Transverse colon (tissue), 4 donors: Measurements from ENCODE around the gene TMEM270. TPM values are rescaled to one million over a fixed set of nuclear protein-coding genes. Genes with fewer than 3 reads are reported as not detected.
"Not testable (repeated sequence)": the region's sequence is repeated elsewhere in the genome, so short reads cannot be mapped to it uniquely, and the experiment has no call there.

ENCODE experiments used
- DNase-seq: peaks from one replicate; pipeline ENCODE4 v3.0.0-alpha.2; 2019
- H3K27ac ChIP-seq, 4 donors: fragments of 200-600 bp; sonication (generic); 2 replicates each; pipeline ENCODE4 v1.5.1; 2016 to 2018; ENCODE audit warnings: inconsistent platforms in 4 of 4
- H3K27me3 ChIP-seq: fragments of 200-600 bp; sonication (generic); 2 replicates; pipeline ENCODE4 v1.5.1; 2017; ENCODE audit warnings: inconsistent platforms
- H3K36me3 ChIP-seq, 4 donors: fragments of 200-600 bp; sonication (generic); 2 replicates each; pipeline ENCODE4 v1.5.1; 2017 to 2019; ENCODE audit warnings: inconsistent platforms in 4 of 4
- H3K4me1 ChIP-seq, 4 donors: fragments of 200-600 bp; sonication (generic); 2 replicates each; pipeline ENCODE4 v1.5.1; 2017 to 2020; ENCODE audit warnings: inconsistent platforms in 4 of 4
- H3K4me3 ChIP-seq, 4 donors: fragments of 200-600 bp; sonication (generic); 1 replicate in 1 of 4; 2 replicates in 3 of 4; pipeline versions ENCODE4 v1.5.1 to v1.6.1; 2017 to 2019; ENCODE audit warnings: inconsistent platforms in 4 of 4
- H3K9me3 ChIP-seq, 2 donors: fragments of 200-600 bp; sonication (generic); 2 replicates each; pipeline ENCODE4 v1.5.1; 2017 to 2019; ENCODE audit warnings: inconsistent platforms in 2 of 2
- EP300 ChIP-seq: sonication (generic); formaldehyde crosslinking; IDR thresholded peaks from one replicate; pipeline ENCODE4 v1.6.1; 2017; ENCODE audit warnings: antibody characterized with exemption, low read depth
- POLR2A ChIP-seq: fragments of 450-650 bp; IDR thresholded peaks from one replicate; pipeline ENCODE4 v1.6.1; 2016; ENCODE audit warnings: antibody characterized with exemption, mild to moderate bottlenecking, moderate library complexity
- POLR2AphosphoS5 ChIP-seq, 3 donors: sonication (generic); formaldehyde crosslinking; IDR thresholded peaks; one replicate each; pipeline ENCODE4 v1.6.1; 2016; ENCODE audit warnings: antibody characterized with exemption in 3 of 3
- WGBS, 2 donors: methylation state at CpG; one replicate each; pipeline ENCODE4 v1.1.5; 2018; ENCODE audit warnings: low coverage in 1 of 2; 5-methylcytosine and 5-hydroxymethylcytosine counted together
- in situ Hi-C, 4 donors: fragments of 200-750 bp; cut with MboI; loops; one replicate each; pipeline versions ENCODE4 v1.15.0 to v1.15.1; 2017; ENCODE audit warnings: low sequenced_read_pairs in 3 of 4, low pct_ligation_motif_present in 1 of 4, low pct_unique_long_range_greater_than_20kb in 1 of 4
- intact Hi-C: fragments of 100-400 bp; cut with DNase I; formaldehyde crosslinking; loops from one replicate; pipeline ENCODE4 v1.15.1; 2023; ENCODE audit warnings: low total_unique reads
- total RNA-seq, 4 donors: library from RNA; depleted of rRNA; stranded (reverse); fragments of >200 nt; gene quantifications; one replicate each; pipeline ENCODE4 v1.1.0, GENCODE V29; 2016
- TF ChIP-seq, protein P1 (sequence below), 5 experiments: fragments of 200-600 bp in 3 of 5; fragments of 450-650 bp in 2 of 5; sonication (generic) in 3 of 5; IDR thresholded peaks; 1 replicate in 2 of 5; 2 replicates in 3 of 5; pipeline ENCODE4 v1.5.1; 2016 to 2017; ENCODE audit warnings: antibody characterized with exemption in 5 of 5, inconsistent platforms in 3 of 5, mild to moderate bottlenecking in 2 of 5, moderate library complexity in 1 of 5

TMEM270 gene
- total RNA-seq, 4 donors from 2014 or later = not detected

DNA sequence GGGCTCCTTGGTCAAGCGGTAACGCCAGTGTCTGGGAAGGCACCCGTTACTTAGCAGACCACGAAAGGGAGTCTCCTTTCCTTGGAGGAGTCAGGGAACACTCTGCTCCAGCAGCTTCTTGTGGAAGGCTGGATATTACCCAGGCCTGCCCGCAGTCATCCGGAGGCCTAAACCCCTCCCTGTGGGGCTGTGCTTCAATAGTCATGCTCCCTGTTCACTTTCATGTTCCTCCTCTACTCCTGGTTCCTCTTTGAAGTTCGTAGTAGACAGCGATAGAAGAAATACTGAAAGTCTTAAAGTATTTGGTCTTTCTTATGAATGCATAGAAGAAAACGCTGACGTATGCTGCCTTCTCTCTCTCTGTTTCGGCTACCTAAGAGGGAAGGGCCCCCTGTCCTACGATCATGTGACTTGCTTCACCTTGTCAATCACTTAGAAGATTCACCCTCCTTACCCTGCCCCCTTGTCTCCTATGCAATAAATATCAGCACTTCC lies 15.2 kb upstream of the TMEM270 start:
- H3K27me3 ChIP-seq, H3K36me3 ChIP-seq, in situ Hi-C loops, H3K9me3 ChIP-seq, DNase-seq, intact Hi-C loops, H3K4me3 ChIP-seq: not testable (repeated sequence)
- peak in 2 of 3 donors; percentile 19 to 55 for TF ChIP-seq POLR2AphosphoS5 (IDR thresholded peaks at IDR 0.05)
- 74 to 80% methylated on average over 2 to 12 of the region's 12 CpGs for WGBS, 2 donors
- H3K4me1 ChIP-seq = peaks cover 18 to 53% (median 28%) of the 10 kb centered on the region in 4 donors
- H3K27ac ChIP-seq = peak overlapping the region; percentile 20 to 43 (median 36)

DNA sequence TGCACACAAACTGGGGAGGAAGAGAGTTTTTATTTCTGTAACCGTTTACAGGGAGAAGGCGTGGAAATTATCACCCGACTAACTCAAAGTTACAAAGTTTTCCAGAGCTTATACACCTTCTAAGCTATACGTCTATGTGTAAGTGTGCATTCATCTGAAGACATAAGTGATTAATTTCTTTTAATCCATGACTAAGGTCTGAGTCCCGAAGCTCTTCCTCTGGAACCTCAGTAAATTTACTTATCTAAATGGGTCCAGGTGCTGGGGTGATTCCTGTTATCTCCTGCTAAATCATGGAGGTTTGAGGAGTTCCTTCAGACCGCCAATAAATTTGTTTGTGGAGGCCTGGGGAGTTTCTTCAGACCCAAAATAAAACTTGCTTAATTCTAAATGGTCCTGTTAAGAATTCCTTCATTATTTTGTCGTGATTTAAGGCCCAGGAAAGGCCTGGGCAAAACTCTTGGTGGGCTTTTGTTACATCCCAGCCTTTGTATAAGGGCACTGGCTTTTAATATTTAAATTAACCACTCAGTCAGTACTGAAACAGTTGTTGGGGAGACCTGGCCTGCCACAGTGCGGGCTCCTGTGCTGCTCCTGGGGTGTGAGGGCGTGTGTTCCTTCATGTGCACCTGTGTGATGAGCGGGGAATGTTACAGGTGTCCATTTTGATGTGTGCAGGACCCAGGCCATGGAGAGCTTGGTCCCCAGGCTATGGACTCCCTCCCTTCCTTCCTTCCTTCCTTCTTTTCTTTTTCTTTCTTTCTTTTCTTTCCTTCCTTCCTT lies 12.8 kb upstream of the TMEM270 start:
- H3K4me3 ChIP-seq = no peak overlapping the region
- H3K4me1 ChIP-seq = peaks cover 18 to 52% (median 25%) of the 10 kb centered on the region in 4 donors
- intact Hi-C loops = no loop called here
- no peaks in the 10 kb centered on the region for H3K9me3 ChIP-seq
- DNase-seq = no peak
- H3K27ac ChIP-seq = no peak overlapping the region
- no peaks in the 10 kb centered on the region for H3K27me3 ChIP-seq
- H3K36me3 ChIP-seq = no peaks in the 10 kb centered on the region
- TF ChIP-seq POLR2AphosphoS5 (IDR thresholded peaks at IDR 0.05) (no peak), POLR2A (no peak), EP300 (no peak)
- TF ChIP-seq, protein P1, sequence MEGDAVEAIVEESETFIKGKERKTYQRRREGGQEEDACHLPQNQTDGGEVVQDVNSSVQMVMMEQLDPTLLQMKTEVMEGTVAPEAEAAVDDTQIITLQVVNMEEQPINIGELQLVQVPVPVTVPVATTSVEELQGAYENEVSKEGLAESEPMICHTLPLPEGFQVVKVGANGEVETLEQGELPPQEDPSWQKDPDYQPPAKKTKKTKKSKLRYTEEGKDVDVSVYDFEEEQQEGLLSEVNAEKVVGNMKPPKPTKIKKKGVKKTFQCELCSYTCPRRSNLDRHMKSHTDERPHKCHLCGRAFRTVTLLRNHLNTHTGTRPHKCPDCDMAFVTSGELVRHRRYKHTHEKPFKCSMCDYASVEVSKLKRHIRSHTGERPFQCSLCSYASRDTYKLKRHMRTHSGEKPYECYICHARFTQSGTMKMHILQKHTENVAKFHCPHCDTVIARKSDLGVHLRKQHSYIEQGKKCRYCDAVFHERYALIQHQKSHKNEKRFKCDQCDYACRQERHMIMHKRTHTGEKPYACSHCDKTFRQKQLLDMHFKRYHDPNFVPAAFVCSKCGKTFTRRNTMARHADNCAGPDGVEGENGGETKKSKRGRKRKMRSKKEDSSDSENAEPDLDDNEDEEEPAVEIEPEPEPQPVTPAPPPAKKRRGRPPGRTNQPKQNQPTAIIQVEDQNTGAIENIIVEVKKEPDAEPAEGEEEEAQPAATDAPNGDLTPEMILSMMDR (IDR thresholded peaks at IDR 0.05) = no peak
- in situ Hi-C loops = no loop called here
- 82% methylated on average over 6 to 10 of the region's 10 CpGs for WGBS, 2 donors

GRCh38 chr7:73850781-73851207 lies 10.2 kb upstream of the TMEM270 start:
- peak; percentile 56 for DNase-seq
- 30 to 54% methylated on average over 2 to 4 of the region's 4 CpGs for WGBS, 2 donors
- Histone ChIP-seq H3K36me3 (no peaks in the 10 kb centered on the region), H3K27ac (peak overlapping the region; percentile 64 to 82 (median 76)), H3K27me3 (no peaks in the 10 kb centered on the region), H3K9me3 (no peaks in the 10 kb centered on the region), H3K4me3 (no peak overlapping the region), H3K4me1 (peaks cover 18 to 48% (median 30%) of the 10 kb centered on the region in 4 donors)
- intact Hi-C loops (no loop called here), in situ Hi-C loops (loop anchor here in 2 of 4 donors (10.0 to 25.0 kb wide), 2 partner anchors 116 to 213 kb away; partner anchors contain the start of gene ABHD11 (in 1 of the 2))
- TF ChIP-seq, protein P1 (IDR thresholded peaks at IDR 0.05) = no peak
- TF ChIP-seq POLR2AphosphoS5 (IDR thresholded peaks at IDR 0.05) = peak; percentile 27 to 67 (median 45)

- no peaks in the 10 kb centered on the region for H3K27me3 ChIP-seq
- no peak for DNase-seq
- no peaks in the 10 kb centered on the region for H3K36me3 ChIP-seq
- in situ Hi-C loops (loop anchor here in 2 of 4 donors (10.0 to 25.0 kb wide), 2 partner anchors 117 to 214 kb away; partner anchors contain the start of gene ABHD11 (in 1 of the 2)), intact Hi-C loops (no loop called here)
- H3K9me3 ChIP-seq = no peaks in the 10 kb centered on the region
- peak overlapping the region; percentile 64 to 82 (median 76) for H3K27ac ChIP-seq
- TF ChIP-seq, protein P1 (IDR thresholded peaks at IDR 0.05) = no peak
- peak; percentile 58 to 75 (median 67) for TF ChIP-seq POLR2AphosphoS5 (IDR thresholded peaks at IDR 0.05)
- peaks cover 18 to 51% (median 32%) of the 10 kb centered on the region in 4 donors for H3K4me1 ChIP-seq
- H3K4me3 ChIP-seq = no peak overlapping the region
- 30 to 46% methylated on average over 6 to 8 of the region's 8 CpGs for WGBS, 2 donors
Observed at GRCh38 chr7:73851410-73852338, 9.3 kb upstream of the TMEM270 start.
